Globus pallidus (tissue), 1 donor: ENCODE results near the gene RBM10.

Experiments used
- DNase-seq: peaks from one replicate; pipeline ENCODE4 v3.0.0-alpha.2; 2015; ENCODE audit warnings: low spot score

RBM10 gene

GRCh38 chrX:47146936-47147859 is 2.2 kb downstream of the RBM10 start:
- DNase-seq = no peak

GRCh38 chrX:47148946-47149345 is 3.9 kb downstream of the RBM10 start:
- no peak for DNase-seq

GRCh38 chrX:47151435-47151834 is 6.4 kb downstream of the RBM10 start:
- no peak for DNase-seq

GRCh38 chrX:47156611-47157520 is 11.8 kb downstream of the RBM10 start:
- DNase-seq = no peak

- no peak for DNase-seq
These were observed 13.1 kb downstream of the RBM10 start for GRCh38 chrX:47158131-47158530.

- DNase-seq = no peak
These were observed 13.8 kb downstream of the RBM10 start for GRCh38 chrX:47158781-47159180.

GRCh38 chrX:47160781-47161180 is 15.8 kb downstream of the RBM10 start:
- DNase-seq = no peak

- DNase-seq = no peak
These were observed 18.0 kb downstream of the RBM10 start for GRCh38 chrX:47162927-47163583.

GRCh38 chrX:47164420-47164819 is 19.4 kb downstream of the RBM10 start:
- DNase-seq = no peak

- no peak for DNase-seq
These were observed 21.1 kb downstream of the RBM10 start for GRCh38 chrX:47166126-47166525.

- no peak for DNase-seq
These were observed 23.6 kb downstream of the RBM10 start for GRCh38 chrX:47168495-47169073.

GRCh38 chrX:47169273-47169672 is 24.3 kb downstream of the RBM10 start:
- no peak for DNase-seq

GRCh38 chrX:47169726-47170515 is 24.9 kb downstream of the RBM10 start:
- DNase-seq = no peak

- no peak for DNase-seq
These were observed 26.1 kb downstream of the RBM10 start for GRCh38 chrX:47170861-47171692.

- DNase-seq = no peak
These were observed 27.0 kb downstream of the RBM10 start for GRCh38 chrX:47171996-47172395.

GRCh38 chrX:47172549-47172948 is 27.5 kb downstream of the RBM10 start:
- DNase-seq = no peak

GRCh38 chrX:47172971-47173792 is 28.2 kb downstream of the RBM10 start:
- DNase-seq = no peak

GRCh38 chrX:47174376-47174775 is 29.4 kb downstream of the RBM10 start:
- DNase-seq = no peak

GRCh38 chrX:47174846-47175587 is 30.0 kb downstream of the RBM10 start:
- DNase-seq = no peak
